Measurements from ENCODE around the gene KY. TPM values are rescaled to one million over a fixed set of nuclear protein-coding genes. Genes with fewer than 3 reads are reported as not detected.

KY gene
- total and polyA plus RNA-seq, 9 donors: 0.34 to 5.2 (median 0.87) TPM

GRCh38 chr3:134607054-134608022, 43.5 kb downstream of the KY start:
- DNase-seq: no peak
- no peak for TF ChIP-seq POLR2A (IDR thresholded peaks at IDR 0.05)
- intact Hi-C loops (cut with DNase I): loop anchor here in 2 of 4 donors (10.0 kb wide), 2 partner anchors 147 to 1287 kb away; no protein-coding TSS in a partner anchor
- WGBS, 3 donors: 64 to 75% (median 65%) methylated on average over 13 of the region's 13 CpGs
- Histone ChIP-seq H3K4me3 (no peak overlapping the region), H3K9me3 (no peaks in the 10 kb centered on the region), H3K4me1 (ENCODE audit: insufficient read depth) (no peaks in the 10 kb centered on the region), H3K36me3 (no peaks in the 10 kb centered on the region), H3K27me3 (no peaks in the 10 kb centered on the region), H3K27ac (no peak overlapping the region)

- TF ChIP-seq CTCF (IDR thresholded peaks at IDR 0.05) (no peak), EP300 (IDR thresholded peaks at IDR 0.05) (no peak), POLR2A (IDR thresholded peaks at IDR 0.05) (no peak)
- Histone ChIP-seq H3K4me3 (no peak overlapping the region), H3K36me3 (no peaks in the 10 kb centered on the region), H3K4me1 (ENCODE audit: insufficient read depth) (no peaks in the 10 kb centered on the region), H3K27ac (no peak overlapping the region), H3K9me3 (no peaks in the 10 kb centered on the region), H3K27me3 (no peaks in the 10 kb centered on the region)
- WGBS, 3 donors: 22 to 33% (median 25%) methylated on average over 12 of the region's 12 CpGs
- no peak for DNase-seq
- intact Hi-C loops (cut with DNase I): loop anchor here in 2 of 4 donors (10.0 kb wide), 2 partner anchors 148 to 1288 kb away; no protein-coding TSS in a partner anchor
Observed at GRCh38 chr3:134606033-134607025, 44.5 kb downstream of the KY start.

- no peaks in the 10 kb centered on the region for H3K9me3 ChIP-seq
- no peaks in the 10 kb centered on the region for H3K36me3 ChIP-seq
- no peak overlapping the region for H3K4me3 ChIP-seq
- no peaks in the 10 kb centered on the region for H3K27me3 ChIP-seq
- no peak overlapping the region for H3K27ac ChIP-seq
- TF ChIP-seq EP300 (IDR thresholded peaks at IDR 0.05) (no peak), CTCF (IDR thresholded peaks at IDR 0.05) (no peak), POLR2A (IDR thresholded peaks at IDR 0.05) (no peak)
- no peaks in the 10 kb centered on the region for H3K4me1 ChIP-seq (ENCODE audit: insufficient read depth)
- intact Hi-C loops (cut with DNase I): loop anchor here in 2 of 4 donors (10.0 kb wide), 2 partner anchors 149 to 1289 kb away; no protein-coding TSS in a partner anchor
- WGBS, 3 donors: 76 to 79% (median 78%) methylated on average over 6 of the region's 6 CpGs
- DNase-seq: no peak
Observed at GRCh38 chr3:134605556-134605955, 45.3 kb downstream of the KY start.

GRCh38 chr3:134603956-134604355, 46.9 kb downstream of the KY start:
- 87 to 89% (median 88%) methylated on average over 13 of the region's 13 CpGs for WGBS, 3 donors
- Histone ChIP-seq H3K4me3 (no peak overlapping the region), H3K36me3 (no peaks in the 10 kb centered on the region), H3K9me3 (no peaks in the 10 kb centered on the region), H3K27ac (no peak overlapping the region), H3K27me3 (no peaks in the 10 kb centered on the region), H3K4me1 (ENCODE audit: insufficient read depth) (no peaks in the 10 kb centered on the region)
- no peak for TF ChIP-seq POLR2A (IDR thresholded peaks at IDR 0.05)
- no peak for TF ChIP-seq EP300 (IDR thresholded peaks at IDR 0.05)
- TF ChIP-seq CTCF (IDR thresholded peaks at IDR 0.05): no peak
- intact Hi-C loops (cut with DNase I): loop anchor here (5.0 to 10.0 kb wide), 4 partner anchors 151 to 1293 kb away; no protein-coding TSS in a partner anchor
- DNase-seq: no peak
